ENCODE results near the gene XAB2.

Gene XAB2

DNA sequence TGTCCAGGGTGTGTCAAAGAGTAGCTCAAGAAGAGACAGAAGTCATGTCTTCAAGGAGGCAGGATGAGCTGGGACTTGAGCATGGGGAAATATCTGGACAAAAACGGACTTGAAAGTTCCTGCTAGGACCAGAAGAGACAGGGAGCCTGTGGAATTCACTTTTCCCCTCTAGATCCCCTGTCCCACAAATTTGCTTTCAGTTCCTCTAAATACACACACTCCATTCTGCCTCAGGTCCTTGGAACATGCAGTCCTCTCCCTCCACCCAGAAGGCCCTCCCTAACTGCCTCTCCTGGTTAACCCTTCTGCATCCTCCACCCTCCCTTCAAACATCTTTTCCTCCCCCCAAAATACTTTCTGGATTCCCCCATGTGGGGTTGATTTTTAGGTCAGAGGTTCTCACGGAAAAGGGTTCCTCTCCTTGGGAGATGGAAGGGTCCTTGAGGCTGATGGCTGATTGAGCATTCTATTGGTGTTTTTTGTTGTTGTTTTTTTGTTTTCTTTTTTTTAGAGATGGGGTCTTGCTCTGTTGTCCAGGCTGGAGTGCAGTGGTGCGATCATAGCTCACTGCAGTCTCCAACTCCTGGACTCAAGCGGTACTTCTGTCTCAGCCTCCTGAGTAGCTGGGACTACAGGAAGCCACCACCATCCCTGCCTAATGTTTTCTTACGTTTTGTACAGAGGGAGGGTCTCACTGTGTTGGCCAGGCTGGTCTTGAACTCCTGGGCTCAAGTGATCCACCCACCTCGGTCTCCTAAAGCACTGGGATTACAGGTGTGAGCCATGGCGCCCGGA lies 32.6 kb upstream of the XAB2 start:
- TF ChIP-seq CTCF (IDR thresholded peaks at IDR 0.05; ENCODE audit: low read depth, low read length): no peak
- no peak for DNase-seq (ENCODE audit: extremely low read depth, low read depth)

GRCh38 chr19:7658219-7658686 lies 28.9 kb upstream of the XAB2 start:
- no peak for TF ChIP-seq CTCF (IDR thresholded peaks at IDR 0.05; ENCODE audit: low read depth, low read length)

DNA sequence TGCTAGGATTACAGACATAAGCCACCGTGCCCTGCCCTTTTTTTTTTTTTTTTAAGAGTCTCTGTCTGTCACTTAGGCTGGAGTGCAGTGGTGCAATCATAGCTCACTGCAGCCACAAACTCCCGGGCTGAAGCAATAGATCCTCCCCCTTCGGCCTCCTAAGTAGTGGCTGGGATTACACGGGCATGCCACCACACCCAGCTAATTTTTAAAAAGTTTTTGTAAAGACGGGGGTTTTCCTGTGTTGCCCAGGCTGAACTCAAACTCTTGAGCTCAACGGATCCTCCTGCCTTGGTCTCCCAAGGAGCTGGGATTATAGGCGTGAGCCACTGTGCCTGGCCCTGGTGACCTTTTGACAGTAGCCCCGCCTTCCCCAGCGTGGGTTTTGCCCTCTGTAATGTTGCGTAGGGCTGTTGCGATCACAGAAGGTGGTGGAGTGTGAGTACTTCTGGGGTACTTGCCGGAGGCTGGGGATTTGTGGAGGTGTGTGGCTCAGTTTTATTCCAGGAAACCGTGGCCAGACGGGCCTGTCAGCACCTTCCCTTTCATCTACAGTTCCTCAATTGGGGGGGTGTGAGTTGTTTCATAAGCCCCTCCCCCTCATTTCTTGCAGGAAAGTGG lies 27.9 kb upstream of the XAB2 start:
- no peak for DNase-seq (ENCODE audit: extremely low read depth, low read depth)
- no peak for TF ChIP-seq CTCF (IDR thresholded peaks at IDR 0.05; ENCODE audit: low read depth, low read length)

More at GRCh38 chr19:7658219-7658686, 28.9 kb upstream of the XAB2 start:
- no peak for DNase-seq (ENCODE audit: extremely low read depth, low read depth)

DNA sequence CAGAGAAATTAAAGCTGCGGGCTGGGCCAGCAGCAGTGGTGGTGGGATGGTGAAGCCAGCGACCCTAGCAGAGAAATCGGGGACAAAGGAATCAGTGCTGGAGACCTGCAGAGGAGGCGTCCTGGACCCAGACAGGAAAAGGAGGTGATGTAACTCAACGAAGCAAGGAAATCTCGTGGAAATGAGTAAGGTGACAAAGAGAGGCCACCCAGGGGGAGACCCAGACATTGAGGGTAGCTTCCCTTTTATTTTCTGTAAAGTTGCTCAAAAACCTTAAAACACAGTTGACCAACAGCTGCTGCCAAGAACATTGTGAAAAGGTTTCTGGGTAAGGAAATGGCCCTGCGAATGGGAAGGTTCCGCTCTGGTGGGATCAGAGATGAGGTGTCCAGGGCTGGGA lies 26.2 kb upstream of the XAB2 start:
- TF ChIP-seq CTCF (IDR thresholded peaks at IDR 0.05; ENCODE audit: low read depth, low read length): no peak
- no peak for DNase-seq (ENCODE audit: extremely low read depth, low read depth)

GRCh38 chr19:7654401-7654800 lies 25.1 kb upstream of the XAB2 start:
- DNase-seq (ENCODE audit: extremely low read depth, low read depth): no peak
- no peak for TF ChIP-seq CTCF (IDR thresholded peaks at IDR 0.05; ENCODE audit: low read depth, low read length)

GRCh38 chr19:7652061-7652641 lies 22.8 kb upstream of the XAB2 start:
- peak; percentile 30 for DNase-seq (ENCODE audit: extremely low read depth, low read depth)
- TF ChIP-seq CTCF (IDR thresholded peaks at IDR 0.05; ENCODE audit: low read depth, low read length): peak; percentile 99

- no peak for DNase-seq (ENCODE audit: extremely low read depth, low read depth)
- TF ChIP-seq CTCF (IDR thresholded peaks at IDR 0.05; ENCODE audit: low read depth, low read length): no peak
Observed at GRCh38 chr19:7650148-7650547, 20.8 kb upstream of the XAB2 start.
